HG03521 (cell line): ENCODE measurements around the gene ROGDI.

Experiments used
- ATAC-seq: cut with Tn5 transposase; IDR thresholded peaks from one replicate; pipeline ENCODE4 v1.9.1; 2021; ENCODE audit warnings: mild to moderate bottlenecking, moderate library complexity; ENCODE audit not compliant: unreplicated experiment

ROGDI gene

DNA sequence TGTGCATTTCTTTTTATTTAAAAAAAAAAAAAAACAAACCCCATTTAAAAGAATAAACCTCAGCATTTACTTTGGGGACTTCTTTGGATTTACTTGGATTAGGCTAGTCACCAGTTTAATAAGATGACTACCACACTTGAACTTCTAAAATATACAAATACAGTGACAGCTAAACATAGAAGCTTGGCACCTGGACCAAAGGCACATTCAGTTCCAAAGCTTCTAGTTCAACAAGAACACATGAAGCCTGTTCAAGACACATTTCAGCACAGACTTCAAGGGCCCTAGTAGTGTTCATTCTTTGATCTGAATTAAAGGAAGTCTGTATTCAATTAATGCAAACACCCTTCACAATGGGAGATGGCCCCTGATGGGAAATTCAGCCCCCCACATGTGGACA, 11.6 kb upstream of the ROGDI start:
- ATAC-seq, result no peak

DNA sequence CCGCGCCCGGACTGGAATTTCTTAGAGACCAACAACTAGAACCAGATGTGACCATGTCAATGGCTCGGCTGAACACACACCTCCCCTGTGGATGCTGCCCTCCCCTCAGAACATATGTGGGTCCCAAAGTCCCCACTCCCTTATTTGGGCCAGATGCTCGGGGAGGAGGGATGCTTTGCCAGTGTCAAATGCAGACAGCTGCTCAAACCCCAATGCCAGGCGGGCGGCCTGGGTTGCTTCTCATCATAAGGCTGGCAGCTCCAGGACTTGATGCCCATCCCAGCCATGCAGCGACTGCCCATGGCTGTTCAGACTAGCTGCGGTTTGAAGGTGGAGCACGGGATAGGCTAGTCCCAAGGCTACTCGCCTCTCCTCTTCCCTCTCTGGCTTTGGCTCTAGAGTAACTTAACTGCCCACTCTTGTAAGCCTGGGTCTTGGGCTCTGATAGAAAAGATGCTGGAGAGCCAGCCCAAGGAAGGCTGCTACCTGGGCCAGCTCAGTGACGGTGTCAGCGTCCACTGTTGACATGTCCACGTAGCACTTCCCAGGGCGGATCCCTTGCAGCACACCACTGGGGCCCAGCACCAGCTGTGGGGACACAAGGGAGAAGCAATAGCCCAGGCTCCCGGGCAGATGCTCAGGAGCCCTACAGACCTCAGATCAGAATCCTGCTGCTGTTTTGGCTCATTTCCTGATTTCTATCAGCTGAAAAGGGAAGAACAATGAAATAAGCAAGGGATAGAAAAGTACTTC, 11.0 kb upstream of the ROGDI start:
- no peak for ATAC-seq

DNA sequence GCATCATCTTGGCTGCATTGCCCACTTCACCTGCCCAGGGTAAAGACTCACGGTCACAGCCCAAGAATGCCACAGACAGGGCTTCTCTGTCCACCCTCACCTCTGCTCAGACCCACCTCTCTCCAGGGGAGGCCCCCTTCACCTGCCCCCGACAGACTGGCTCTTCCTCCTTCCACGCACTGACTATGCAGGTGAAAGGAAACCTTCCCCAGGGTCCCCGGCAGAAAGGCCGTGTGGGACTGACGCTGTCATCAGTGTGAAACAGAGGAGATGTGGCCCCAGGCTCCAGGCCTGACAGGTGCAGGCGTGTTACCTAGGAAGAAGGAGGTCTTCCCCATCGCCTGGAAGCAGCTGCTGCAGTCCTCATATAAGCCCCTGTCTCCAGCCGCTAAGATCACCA, 9.3 kb upstream of the ROGDI start:
- no peak for ATAC-seq

DNA sequence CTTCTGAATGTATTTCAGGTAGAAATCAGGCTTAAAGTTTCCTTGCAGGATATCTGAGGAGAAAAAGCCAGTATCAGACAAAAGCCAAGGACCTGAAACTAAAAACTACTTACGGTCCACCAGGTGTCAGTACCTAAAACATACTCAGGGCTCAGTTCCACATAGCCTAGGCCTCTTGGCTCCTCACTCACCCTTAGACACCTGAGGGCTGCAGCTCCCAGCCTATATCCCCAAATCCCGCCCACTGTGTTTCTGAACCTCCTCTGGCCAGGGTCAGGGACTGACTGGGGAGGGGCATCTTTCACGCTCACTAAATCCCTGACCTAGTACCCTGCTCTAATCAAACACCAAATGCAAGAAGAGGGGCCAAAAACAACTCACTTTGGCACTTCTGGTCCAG, 8.8 kb upstream of the ROGDI start:
- ATAC-seq, result no peak

DNA sequence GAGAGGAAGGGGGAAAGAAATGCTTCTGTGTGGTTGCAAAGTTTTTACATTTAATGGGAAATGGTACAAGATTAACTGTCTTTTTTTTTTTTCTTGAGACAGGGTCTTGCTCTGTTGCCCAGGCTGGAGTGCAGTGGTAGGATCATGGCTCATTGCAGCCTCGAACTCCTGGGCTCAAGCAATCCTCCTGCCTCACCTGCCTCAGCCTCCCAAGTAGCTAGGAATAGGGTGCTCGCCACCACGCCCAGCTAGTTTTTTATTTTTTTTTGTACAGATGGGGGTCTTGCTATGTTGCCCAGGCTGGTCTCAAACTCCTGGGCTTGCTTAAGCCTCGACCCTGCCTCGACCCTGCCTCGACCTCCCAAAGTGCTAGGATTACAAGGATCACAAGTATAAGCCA, 3.8 kb upstream of the ROGDI start:
- no peak for ATAC-seq

DNA sequence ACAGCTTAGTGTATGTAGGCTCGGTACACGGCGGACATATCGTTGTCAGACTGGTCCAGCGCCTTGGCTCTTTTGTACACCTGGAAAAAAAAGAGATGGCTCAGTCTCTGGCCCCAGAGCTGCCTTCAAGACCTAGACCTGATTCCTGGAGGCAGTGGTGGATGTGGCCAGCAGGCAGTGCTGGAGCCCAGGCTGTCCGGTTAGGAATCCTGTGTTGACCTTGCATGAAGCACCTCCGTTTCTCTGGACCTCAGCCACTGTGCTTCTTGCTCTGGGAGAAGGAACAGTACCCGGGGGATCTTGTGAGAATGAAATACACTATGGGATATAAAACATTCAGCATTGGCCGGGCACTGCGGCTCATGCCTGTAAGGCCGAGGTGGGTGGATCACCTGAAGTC, 2.8 kb upstream of the ROGDI start:
- no peak for ATAC-seq

DNA sequence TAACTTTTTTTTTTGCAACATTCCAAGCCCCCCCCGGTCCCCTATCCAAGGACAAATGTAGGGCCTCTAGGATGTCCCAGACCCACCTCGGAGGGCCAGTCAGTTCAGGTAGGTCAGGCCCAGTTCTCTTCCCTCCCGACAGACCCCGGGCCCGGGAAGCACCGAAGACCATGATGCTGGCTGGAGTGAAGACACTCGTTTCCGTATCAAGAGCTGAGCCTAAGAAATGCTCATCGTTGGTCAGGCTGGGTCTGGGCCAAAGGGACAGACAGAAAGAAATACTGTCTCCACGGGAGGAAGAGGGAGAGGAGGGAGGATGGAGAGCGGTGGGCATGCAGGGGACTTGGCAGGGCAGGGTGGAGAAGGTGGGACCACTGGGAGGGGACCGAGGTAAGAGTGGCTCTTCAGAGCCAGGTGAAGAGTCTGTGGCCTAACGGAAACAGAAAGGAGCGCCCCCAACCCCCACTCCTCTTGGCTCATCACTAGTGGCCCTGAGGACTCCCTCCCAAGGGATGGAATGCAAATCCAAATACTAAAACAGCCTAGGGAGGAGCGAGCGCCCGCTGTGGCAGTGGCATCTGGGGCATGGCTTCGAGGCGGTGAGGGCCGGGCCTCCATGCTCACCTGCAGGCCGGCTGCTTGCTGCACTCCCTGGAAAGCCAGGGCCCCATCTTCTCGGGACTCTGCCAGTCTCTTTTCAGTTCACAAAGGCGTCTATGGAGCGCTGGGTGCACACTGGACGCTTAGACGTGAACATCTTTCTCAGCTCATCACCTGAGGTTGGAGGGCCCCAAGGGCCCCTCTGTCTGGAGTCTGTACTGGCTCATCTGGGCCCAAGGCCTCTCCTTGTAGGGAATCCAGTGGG, 1.7 kb upstream of the ROGDI start:
- ATAC-seq, result no peak

DNA sequence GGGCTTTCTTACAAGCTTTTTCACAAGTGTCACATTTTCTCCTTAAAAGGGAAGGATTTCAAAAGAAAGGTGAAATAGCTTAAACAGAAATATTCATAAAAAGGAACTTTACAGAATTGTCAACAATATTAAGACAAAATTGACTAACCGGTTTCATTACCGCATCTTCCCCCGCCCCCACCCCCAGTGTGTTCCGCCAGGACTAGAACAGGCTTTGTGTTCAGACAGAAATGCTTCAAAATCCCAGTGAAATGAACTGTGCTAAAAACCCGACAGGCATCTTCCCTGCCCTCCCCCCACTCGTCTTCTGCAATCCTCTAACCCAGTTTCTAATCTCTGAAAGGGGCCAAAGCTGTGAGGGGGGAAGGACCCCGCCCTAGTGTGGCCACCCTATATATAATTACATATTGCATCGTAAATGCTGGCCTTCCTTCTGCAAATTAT, 990 bp upstream of the ROGDI start:
- no peak for ATAC-seq

DNA sequence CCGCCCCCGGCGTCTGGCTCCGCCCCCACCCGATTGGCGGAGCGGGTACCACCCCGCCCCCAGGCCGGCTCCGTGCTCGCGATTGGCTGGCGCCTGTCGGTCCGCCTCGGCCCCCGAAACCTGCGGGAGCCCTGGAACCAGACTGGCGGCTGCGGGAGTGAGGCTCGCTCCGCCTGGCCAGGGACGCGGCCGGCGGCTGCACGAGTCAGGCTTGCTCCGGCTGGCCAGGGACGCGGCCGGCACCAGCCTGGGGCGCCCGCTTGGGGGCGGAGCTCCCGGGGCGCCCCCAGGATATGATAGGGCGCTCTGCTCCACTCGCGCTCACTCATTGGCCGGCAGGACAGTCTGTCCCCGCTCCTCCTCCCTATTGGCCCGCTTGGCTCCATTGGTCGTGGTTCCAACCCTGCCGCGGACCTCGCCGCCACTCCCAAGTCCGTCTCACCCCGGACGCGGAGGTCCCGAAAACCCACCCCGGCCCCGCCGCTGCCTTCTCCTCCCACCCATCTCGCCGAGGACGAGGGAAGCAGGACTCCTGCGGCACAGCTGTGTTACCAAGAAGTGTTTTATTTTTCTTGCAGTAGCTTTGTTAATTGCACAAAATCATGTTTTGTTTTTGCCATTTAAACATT, 340 bp upstream of the ROGDI start:
- peak; percentile 87 for ATAC-seq

DNA sequence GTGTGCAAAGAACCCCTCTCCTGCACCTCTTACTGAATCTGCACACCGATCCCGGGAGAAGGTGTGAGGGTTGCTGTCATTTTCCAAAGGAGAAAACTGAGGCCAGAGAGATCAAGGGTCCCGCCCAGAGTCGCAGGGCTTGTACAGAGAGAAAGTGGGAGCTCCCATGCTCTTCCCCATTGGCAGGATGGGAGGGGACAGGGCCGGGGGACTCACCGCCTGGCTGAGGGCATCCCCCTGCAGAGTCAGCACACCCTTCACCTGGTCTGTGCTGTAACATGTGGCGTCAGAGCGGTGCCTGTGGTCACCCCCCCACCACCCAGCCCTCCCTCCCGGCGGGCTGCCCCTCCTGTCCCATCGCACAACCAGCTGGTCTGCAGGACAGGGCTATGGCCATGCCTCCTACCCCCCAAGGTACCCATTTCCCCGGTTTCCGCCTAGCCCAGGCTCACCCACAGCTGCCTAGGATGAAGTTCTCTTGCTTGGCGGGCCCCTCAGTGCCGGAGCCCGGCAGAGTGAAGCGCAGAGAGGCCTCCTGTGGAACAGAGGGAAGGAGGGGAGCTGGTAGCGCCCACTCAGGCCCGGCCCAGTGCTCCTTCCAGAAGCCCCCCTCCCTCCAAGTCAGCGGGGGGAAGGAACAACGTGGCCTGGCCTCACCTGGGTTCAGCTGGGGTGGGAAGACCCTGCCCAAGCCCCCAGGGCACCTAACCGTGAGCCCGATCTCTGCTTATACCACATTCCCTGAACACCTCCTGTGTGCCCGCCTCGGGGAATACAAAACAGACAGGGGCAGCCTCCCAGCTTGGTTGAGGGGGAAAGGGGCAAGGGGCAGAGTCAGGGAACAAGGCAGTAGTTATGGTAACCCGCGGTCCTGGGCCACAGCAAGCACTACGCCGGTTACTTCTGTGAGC, 1.1 kb downstream of the ROGDI start:
- no peak for ATAC-seq

DNA sequence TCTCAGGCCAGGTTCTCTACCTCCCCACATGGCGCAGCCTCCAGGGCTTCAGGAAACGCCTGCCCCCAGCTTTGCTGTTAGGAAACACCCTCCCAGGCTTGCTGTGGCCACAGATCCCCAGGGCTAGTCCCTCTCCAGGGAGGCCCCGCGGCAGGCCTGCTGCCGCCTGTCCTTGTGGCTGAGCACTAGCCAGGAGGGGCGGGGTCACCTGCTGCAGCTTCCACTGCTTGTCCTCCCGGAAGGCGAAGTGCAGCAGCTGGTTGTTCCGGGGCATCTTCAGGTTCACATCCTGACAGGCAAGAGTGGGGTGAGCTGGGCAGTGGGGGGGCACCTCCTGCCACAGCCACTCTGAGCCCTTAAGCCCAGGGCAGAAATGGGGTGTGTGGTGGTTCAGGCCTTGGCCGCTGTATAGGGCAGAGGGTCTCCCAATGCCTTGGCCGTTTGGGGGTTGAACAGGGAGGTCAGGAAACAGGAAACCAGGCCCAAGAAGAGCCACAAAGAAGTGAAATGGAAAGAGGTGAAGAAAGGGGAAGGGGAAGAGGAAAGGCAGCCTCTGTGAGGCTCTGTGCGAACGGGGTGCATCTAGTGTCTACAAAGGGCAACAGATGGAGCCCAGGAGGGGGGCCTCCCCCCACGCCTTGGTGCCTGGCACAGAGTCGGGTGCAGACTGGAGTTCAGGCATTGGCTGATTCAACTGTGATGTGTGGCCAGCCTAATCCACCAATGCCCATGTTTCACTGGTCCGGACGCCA, 2.0 kb downstream of the ROGDI start:
- ATAC-seq, result no peak

DNA sequence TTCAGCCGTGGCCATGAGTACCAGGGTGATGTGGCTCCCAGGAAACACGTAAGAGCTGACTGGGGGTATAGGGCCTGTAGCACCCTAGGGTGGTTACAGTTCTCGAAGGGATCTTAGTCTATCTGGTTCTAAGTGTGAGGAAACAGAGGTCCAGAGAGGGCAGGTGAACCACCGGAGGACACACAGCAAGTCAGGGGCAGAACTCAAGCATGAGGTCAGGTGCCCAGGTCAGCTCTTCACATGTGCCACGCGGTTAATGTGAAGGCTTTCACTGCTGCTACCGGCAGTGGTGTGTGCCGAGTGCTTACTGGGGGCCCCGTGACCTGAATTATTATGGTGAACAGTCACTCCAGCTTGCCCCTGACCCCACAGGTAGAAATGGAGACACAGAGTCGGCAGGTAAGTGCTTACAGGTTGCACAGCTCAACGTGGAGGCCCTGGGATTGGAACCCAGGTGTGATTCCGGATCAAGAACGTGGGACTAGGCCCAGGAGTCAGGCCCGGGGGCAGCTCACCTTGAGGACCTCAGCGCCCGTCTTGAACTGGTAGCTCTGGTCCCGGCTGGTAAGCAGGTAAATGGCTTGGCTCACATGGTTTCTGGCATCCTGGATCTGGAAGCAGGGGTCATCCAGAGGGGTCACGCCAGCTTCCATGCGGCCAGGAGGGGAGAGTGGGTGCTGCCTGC, 3.1 kb downstream of the ROGDI start:
- no peak for ATAC-seq

DNA sequence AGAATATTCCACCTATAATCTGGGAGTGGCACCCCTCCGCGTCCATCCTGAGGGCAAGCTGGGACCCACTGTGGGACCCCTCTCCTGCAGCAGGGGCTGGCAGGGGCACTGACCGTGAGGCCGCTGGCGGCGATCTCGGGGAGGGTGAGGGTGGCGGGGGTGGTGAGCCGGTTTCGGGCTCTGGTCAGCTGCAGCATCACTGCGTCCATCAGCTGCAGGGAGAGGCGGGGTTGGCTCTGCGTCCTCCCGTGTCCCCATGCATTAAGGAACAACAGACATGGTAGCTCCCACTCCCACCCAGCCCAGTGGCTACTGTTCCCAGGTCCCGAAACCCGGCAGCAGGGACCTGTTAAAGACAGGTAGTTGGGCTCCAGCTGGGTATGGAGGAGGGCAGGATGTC, 4.0 kb downstream of the ROGDI start:
- no peak for ATAC-seq

DNA sequence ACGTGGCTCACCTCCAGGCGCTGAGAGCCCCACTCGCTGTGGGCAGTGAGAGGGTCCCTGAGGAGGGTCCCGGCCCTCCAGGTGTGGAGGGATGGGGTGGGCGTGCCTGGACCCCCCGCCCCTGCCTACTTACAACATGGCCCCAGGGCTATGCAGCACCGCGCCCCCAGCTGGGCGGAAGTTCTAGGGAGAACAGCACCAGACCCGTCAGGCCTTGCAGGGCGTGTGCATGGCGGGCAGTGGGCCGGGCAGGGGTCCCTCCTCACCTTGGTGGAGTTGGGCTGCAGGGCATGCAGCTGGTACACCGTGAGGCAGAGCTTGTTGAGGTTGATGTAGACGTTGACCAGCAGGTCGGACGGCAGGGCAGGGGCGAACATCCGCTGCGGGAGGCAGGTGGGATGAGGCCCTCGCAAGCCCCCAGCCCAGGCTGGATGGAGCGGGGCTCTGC, 4.6 kb downstream of the ROGDI start:
- ATAC-seq, result no peak

DNA sequence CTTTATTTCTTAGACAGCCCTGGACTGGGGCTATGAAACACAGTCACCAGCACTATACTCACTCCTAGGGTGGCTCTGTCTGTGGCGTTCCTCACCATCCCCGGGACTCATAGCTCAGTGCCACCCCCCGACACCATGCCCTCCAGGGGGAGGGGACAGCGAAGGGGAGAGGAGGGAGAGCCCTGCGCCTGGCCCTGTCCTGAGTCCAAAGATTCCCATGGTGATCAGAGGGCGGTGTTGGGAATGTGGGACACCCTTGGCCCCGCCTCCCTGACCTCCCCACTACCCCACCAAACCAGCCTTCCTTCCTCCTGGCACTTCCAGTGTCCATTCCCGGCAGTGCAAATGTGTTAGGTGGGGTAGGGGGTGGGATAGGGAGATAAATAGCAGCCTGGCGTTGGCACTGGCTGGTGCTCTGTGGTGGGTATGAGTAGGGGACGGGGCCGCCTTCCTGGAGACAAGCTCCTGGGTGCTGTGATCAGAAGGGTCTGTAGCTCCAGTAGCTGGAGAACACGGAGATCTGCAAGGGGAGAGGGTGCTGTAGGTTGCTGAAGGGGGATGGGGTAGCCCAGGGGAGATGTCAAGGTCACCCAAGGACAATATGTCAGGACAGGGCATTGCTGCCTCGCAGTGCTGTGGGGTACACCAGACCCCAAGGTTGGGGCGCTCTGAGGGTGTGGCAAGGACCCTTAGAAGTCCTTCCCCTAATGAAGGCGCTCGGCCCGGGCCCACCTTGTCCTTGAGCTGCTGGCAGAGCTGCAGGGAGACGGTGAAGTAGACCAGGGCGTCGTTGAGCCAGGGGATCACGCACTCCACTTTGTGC, 5.2 kb downstream of the ROGDI start:
- no peak for ATAC-seq

DNA sequence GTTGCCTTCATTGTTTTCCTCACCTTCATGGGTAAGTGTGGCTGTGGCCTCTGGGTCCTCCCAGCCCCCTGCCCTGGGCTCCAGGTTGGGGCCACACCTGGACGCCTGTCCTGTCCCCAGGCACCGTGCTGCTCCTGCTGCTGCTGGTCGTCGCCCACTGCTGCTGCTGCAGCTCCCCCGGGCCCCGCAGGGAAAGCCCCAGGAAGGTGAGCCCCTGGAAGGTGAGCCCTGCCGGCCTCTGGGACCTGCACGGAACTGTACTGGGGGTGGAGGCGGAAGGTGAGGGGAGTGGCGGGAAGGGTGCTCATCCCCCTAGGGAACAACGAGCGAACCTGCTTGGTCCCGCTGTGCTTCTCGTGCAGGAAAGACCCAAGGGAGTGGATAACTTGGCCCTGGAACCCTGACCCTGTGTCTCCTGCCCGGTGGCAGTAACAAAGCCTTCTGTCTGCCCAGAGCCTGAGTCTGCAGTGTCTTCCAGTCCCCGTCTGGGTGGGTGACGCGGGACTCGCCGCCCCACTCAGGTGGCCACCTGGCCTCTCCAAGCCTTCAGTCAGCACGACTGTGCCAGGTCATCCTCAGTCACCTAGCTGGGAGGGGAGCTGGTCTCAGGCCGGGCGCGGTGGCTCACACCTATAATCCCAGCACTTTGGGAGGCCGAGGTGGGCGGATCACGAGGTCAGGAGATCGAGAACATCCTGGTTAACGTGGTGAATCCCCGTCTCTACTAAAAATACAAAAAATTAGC, 6.4 kb downstream of the ROGDI start:
- no peak for ATAC-seq

DNA sequence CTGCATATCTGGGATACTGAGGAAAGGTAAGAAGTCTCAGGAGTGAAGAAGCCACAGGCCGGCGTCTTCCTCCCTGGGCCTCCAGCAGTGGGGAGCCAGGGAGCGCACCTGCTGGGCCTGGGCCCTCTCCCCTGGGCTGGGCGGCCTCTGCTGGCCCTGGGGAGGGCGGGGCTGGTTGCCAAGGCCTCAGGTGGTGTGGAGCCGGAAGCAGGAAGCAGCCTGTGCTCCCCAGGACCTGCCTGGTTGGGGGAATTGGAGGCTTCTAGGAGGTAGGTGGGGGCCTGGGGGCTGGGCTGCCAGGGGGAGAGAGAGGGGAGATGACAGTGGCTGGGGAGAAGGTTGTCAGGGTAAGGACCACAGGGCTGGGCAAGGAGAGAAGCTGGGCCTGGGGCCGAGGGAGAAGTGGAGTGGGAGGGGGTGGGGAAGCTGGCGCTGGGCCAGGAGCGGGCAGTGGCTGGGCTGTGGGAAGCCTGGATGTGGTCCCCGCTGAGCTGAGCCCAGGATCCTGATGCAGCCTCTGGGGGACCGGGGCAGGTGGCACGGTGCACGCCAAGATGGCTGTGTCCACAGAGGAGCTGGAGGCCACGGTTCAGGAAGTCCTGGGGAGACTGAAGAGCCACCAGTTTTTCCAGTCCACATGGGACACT, 7.1 kb downstream of the ROGDI start, which contains the start of gene SMIM22:
Gene SMIM22 (plus strand): TSS at position 189 of the 647 bp plus-strand sequence. CDS start 366 bp downstream, at position 555.
- no peak for ATAC-seq
